ENCODE data around the gene GLRX5.

DNA sequence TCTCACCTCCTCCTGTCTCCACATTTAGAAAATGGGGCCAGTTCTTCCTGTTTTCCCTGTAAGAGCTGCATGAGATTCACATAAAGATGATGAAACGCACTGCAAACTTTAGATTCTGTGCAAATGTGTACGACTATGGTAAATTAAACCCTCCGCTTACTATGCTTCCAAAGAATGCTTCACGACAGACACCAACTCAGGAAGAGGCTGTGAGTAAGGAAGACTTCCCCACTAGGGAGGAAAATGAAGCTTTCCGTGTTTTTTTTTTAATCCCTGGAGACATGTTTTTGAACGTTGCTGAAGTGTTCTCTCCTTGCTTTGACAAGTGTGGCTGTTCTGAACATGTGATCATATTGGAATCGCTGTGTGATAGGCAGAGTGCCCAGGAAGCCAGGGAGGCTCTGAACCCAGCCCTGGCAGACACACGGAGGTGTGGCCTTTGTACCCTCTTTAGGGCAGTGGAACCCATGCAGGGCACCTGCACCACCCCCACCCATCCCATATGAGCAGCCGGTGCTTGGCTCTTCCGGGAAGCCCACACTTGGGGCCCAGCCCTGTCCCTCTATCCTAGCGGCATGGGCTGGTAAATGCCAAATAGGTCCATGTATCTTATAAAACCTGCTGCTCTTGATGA is 10.9 kb upstream of the GLRX5 start:
- TF ChIP-seq, protein P1, sequence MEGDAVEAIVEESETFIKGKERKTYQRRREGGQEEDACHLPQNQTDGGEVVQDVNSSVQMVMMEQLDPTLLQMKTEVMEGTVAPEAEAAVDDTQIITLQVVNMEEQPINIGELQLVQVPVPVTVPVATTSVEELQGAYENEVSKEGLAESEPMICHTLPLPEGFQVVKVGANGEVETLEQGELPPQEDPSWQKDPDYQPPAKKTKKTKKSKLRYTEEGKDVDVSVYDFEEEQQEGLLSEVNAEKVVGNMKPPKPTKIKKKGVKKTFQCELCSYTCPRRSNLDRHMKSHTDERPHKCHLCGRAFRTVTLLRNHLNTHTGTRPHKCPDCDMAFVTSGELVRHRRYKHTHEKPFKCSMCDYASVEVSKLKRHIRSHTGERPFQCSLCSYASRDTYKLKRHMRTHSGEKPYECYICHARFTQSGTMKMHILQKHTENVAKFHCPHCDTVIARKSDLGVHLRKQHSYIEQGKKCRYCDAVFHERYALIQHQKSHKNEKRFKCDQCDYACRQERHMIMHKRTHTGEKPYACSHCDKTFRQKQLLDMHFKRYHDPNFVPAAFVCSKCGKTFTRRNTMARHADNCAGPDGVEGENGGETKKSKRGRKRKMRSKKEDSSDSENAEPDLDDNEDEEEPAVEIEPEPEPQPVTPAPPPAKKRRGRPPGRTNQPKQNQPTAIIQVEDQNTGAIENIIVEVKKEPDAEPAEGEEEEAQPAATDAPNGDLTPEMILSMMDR (IDR thresholded peaks at IDR 0.05), result no peak
- TF ChIP-seq SMC3 (IDR thresholded peaks at IDR 0.05) (no peak), CBX8 (IDR thresholded peaks at IDR 0.05) (no peak), POLR2A (IDR thresholded peaks at IDR 0.05; ENCODE audit: low read length) (no peak), RAD21 (conservative IDR thresholded peaks at IDR 0.05 in 1 of 2, IDR thresholded peaks at IDR 0.05 in 1 of 2) (no peak), RFX5 (IDR thresholded peaks at IDR 0.05) (no peak)
- TF ChIP-seq, protein P2, sequence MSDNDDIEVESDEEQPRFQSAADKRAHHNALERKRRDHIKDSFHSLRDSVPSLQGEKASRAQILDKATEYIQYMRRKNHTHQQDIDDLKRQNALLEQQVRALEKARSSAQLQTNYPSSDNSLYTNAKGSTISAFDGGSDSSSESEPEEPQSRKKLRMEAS (IDR thresholded peaks at IDR 0.05), result no peak
- TF ChIP-seq, protein P3, sequence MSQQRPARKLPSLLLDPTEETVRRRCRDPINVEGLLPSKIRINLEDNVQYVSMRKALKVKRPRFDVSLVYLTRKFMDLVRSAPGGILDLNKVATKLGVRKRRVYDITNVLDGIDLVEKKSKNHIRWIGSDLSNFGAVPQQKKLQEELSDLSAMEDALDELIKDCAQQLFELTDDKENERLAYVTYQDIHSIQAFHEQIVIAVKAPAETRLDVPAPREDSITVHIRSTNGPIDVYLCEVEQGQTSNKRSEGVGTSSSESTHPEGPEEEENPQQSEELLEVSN (IDR thresholded peaks at IDR 0.05; ENCODE audit: borderline replicate concordance, low read depth), result no peak
